ENCODE results near the gene SNRPA1. TPM values are rescaled to one million over a fixed set of nuclear protein-coding genes. Genes with fewer than 3 reads are reported as not detected.

Gene SNRPA1
- total and polyA plus RNA-seq, 2 of the 13 experiments (the other 11 are each of a cell fraction or from before 2014, with no cell fraction given) = 41.2 to 108 TPM

DNA sequence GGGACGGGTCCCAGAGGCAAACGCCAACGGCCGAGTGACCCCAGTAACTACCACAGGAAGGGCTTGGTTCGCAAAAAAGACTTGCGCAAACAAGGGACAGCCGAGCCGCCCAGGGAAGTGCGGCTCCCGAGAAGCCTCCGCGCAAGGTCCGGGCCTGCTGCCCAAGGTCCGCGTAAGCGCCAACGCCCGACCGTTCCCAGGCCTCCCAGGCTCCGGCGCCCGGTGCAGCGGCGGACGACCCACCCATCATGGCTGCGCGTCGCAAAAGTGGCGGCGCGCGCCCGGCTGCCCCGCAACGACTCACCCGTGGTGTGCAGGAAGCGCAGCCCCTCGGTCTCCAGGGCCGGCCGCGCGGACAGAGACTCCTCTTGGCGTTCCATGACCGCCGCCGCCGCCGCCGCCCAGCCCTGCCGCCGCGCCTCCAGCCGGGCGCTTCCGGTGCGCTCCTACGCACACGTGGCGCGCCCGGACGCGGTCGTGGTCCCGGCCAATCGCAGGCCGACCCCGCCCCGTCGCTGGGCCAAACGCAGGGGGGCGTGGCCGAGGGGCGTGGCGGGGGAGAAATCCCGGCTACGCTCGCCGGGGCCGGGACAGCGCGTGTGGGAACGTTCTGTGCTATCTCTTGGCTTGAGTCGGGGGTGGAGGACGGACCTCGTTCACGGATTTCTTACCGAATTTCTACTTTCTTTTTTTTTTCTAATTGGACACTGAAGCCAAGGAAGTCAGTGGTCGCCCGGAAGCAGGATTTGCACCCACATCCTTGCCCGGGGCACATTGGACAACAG, 17.8 kb downstream of the SNRPA1 start, which contains the start of gene SELENOS (continued):
- TF ChIP-seq HMGXB4 (CRISPR knock-in tag; IDR thresholded peaks at IDR 0.05; ENCODE audit: borderline replicate concordance in 1 of 2, low read depth in 1 of 2) (peak in 1 of 2 experiments; percentile 88; a peak in 2 of 4 replicates), JUNB (CRISPR knock-in tag; IDR thresholded peaks at IDR 0.05; ENCODE audit: borderline replicate concordance) (no peak), ZFP91 (CRISPR knock-in tag; IDR thresholded peaks at IDR 0.05; ENCODE audit: borderline replicate concordance) (peak; percentile 66; the same call in 1 of the 2 replicates), PITX1 (CRISPR knock-in tag; IDR thresholded peaks at IDR 0.05) (no peak), ZNF274 (CRISPR knock-in tag; IDR thresholded peaks at IDR 0.05) (no peak), ADNP (CRISPR knock-in tag; IDR thresholded peaks at IDR 0.05) (no peak), FOXJ3 (CRISPR knock-in tag; IDR thresholded peaks at IDR 0.05; ENCODE audit: borderline replicate concordance) (no peak), ZFP36 (IDR thresholded peaks at IDR 0.05; ENCODE audit: borderline replicate concordance, low read depth, low read length, partially characterized antibody) (no peak), ZNF788 (CRISPR knock-in tag; IDR thresholded peaks at IDR 0.05; ENCODE audit: borderline replicate concordance) (no peak), ZSCAN22 (CRISPR knock-in tag; IDR thresholded peaks at IDR 0.05) (no peak), KMT2B (CRISPR knock-in tag; IDR thresholded peaks at IDR 0.05) (peak; percentile 57; the same call in 1 of the 2 replicates), ZMAT3 (CRISPR knock-in tag; conservative IDR thresholded peaks at IDR 0.05) (no peak; the same call in 1 of the 2 replicates), KDM5B (CRISPR knock-in tag; IDR thresholded peaks at IDR 0.05; ENCODE audit: borderline replicate concordance) (peak; percentile 73; the same call in 1 of the 2 replicates)
- TF ChIP-seq, protein P1, sequence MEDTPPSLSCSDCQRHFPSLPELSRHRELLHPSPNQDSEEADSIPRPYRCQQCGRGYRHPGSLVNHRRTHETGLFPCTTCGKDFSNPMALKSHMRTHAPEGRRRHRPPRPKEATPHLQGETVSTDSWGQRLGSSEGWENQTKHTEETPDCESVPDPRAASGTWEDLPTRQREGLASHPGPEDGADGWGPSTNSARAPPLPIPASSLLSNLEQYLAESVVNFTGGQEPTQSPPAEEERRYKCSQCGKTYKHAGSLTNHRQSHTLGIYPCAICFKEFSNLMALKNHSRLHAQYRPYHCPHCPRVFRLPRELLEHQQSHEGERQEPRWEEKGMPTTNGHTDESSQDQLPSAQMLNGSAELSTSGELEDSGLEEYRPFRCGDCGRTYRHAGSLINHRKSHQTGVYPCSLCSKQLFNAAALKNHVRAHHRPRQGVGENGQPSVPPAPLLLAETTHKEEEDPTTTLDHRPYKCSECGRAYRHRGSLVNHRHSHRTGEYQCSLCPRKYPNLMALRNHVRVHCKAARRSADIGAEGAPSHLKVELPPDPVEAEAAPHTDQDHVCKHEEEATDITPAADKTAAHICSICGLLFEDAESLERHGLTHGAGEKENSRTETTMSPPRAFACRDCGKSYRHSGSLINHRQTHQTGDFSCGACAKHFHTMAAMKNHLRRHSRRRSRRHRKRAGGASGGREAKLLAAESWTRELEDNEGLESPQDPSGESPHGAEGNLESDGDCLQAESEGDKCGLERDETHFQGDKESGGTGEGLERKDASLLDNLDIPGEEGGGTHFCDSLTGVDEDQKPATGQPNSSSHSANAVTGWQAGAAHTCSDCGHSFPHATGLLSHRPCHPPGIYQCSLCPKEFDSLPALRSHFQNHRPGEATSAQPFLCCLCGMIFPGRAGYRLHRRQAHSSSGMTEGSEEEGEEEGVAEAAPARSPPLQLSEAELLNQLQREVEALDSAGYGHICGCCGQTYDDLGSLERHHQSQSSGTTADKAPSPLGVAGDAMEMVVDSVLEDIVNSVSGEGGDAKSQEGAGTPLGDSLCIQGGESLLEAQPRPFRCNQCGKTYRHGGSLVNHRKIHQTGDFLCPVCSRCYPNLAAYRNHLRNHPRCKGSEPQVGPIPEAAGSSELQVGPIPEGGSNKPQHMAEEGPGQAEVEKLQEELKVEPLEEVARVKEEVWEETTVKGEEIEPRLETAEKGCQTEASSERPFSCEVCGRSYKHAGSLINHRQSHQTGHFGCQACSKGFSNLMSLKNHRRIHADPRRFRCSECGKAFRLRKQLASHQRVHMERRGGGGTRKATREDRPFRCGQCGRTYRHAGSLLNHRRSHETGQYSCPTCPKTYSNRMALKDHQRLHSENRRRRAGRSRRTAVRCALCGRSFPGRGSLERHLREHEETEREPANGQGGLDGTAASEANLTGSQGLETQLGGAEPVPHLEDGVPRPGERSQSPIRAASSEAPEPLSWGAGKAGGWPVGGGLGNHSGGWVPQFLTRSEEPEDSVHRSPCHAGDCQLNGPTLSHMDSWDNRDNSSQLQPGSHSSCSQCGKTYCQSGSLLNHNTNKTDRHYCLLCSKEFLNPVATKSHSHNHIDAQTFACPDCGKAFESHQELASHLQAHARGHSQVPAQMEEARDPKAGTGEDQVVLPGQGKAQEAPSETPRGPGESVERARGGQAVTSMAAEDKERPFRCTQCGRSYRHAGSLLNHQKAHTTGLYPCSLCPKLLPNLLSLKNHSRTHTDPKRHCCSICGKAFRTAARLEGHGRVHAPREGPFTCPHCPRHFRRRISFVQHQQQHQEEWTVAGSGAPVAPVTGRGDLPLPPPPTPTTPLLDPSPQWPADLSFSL (CRISPR knock-in tag; IDR thresholded peaks at IDR 0.05) = no peak
- TF ChIP-seq, protein P2, sequence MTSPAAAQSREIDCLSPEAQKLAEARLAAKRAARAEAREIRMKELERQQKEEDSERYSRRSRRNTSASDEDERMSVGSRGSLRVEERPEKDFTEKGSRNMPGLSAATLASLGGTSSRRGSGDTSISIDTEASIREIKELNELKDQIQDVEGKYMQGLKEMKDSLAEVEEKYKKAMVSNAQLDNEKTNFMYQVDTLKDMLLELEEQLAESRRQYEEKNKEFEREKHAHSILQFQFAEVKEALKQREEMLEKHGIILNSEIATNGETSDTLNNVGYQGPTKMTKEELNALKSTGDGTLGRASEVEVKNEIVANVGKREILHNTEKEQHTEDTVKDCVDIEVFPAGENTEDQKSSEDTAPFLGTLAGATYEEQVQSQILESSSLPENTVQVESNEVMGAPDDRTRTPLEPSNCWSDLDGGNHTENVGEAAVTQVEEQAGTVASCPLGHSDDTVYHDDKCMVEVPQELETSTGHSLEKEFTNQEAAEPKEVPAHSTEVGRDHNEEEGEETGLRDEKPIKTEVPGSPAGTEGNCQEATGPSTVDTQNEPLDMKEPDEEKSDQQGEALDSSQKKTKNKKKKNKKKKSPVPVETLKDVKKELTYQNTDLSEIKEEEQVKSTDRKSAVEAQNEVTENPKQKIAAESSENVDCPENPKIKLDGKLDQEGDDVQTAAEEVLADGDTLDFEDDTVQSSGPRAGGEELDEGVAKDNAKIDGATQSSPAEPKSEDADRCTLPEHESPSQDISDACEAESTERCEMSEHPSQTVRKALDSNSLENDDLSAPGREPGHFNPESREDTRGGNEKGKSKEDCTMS (CRISPR knock-in tag; conservative IDR thresholded peaks at IDR 0.05) = no peak

Data from HepG2 (cell line).